ENCODE measurements around the gene SMIM41.

SMIM41 gene

DNA sequence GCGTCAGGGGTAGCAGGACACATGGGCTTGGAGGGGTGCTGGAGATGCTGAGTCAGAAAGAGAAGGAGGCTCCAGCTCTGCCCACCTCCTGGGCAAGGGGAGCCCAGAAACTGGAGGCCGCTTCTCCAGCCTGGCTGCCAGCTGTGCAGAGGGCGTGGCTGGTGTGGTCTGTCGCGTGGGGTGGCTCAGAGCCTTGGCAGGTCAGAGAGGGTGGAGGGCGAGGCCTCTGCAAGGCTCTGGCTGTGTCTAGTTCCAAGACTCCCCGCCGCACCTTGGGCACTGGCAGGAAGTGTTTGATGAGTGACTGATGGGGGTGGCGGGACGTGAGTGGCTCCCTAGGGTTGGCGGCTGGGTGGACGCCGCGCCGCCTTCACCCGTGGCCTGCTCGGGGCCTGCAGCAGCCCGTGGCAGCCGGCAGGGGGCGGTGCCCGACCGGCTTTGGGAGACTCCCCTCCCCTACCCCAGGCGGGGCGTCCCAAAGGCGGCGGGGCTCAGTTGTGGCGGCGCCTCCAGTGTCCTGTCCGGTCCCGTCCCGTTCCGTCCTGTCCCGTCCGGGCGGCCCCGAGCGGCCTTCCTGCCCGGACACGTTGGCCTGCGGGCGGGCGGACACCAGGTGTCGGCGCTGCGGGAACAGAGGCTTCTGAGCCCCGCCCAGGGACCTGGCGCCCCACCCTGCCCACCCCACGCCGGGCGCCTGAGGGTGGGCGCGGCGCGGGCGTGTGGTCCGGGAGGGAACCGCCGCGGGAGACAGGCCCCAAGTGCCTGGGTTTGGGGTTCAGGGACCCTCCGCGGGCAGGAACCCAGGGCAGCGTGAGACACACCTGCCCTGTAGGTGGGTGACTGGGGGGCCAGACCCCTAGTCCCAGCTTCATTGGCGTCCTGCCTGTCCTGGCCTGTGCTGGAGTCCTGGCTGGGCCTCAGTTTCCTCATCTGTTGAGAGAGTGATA, 72.6 kb downstream of the SMIM41 start:
- Histone ChIP-seq H3K4ac (ENCODE audit: low read depth, low read length) (no peak overlapping the region), H4K8ac (ENCODE audit: low read depth, low read length) (peak overlapping the region; percentile 64), H3K4me2 (ENCODE audit: low read length) (peak overlapping the region; percentile 71), H3K9ac (ENCODE audit: low read length) (no peak overlapping the region), H3K18ac (ENCODE audit: low read length) (no peak overlapping the region), H3K27me3 (ENCODE audit: insufficient read depth, low read length) (no peaks in the 10 kb centered on the region), H3K9me3 (ENCODE audit: insufficient read depth, low read depth, low read length) (no peaks in the 10 kb centered on the region), H3K36me3 (ENCODE audit: control insufficient read depth in 1 of 2, insufficient read depth in 2 of 2, low read length in 2 of 2) (no peaks in the 10 kb centered on the region), H2AFZ (ENCODE audit: insufficient read depth, low read length, poor library complexity) (peak overlapping the region; percentile 32), H3K79me1 (ENCODE audit: low read length) (peaks cover 35% of the 10 kb centered on the region), H3K4me1 (ENCODE audit: control insufficient read depth in 1 of 2, insufficient read depth in 2 of 2, low read length in 2 of 2) (peaks cover 15 to 38% of the 10 kb centered on the region in 2 experiments), H2BK12ac (ENCODE audit: low read length) (peak overlapping the region; percentile 52), H2AK5ac (ENCODE audit: low read length) (peak overlapping the region; percentile 34), H4K12ac (ENCODE audit: low read depth, low read length) (no peak overlapping the region), H3K4me3 (ENCODE audit: low read depth, low read length) (peak overlapping the region; percentile 54), H3K14ac (ENCODE audit: low read length) (peak overlapping the region; percentile 36), H2BK120ac (ENCODE audit: insufficient read depth, low read length, poor library complexity) (peak overlapping the region; percentile 46), H2BK5ac (ENCODE audit: low read depth, low read length, poor library complexity) (no peak overlapping the region), H4K91ac (ENCODE audit: low read depth, low read length) (peak overlapping the region; percentile 71), H3K27ac (ENCODE audit: low read depth, low read length) (no peak overlapping the region), H3K23ac (ENCODE audit: low read length) (no peak overlapping the region), H3K79me2 (ENCODE audit: control insufficient read depth, insufficient read depth, low read length, poor library complexity) (peaks cover 4% of the 10 kb centered on the region)
- WGBS (ENCODE audit: extremely low coverage, insufficient coverage, insufficient read length) = no CpG with 5 or more reads among the region's 63 CpGs
- peak; percentile 68 to 80 for DNase-seq

DNA sequence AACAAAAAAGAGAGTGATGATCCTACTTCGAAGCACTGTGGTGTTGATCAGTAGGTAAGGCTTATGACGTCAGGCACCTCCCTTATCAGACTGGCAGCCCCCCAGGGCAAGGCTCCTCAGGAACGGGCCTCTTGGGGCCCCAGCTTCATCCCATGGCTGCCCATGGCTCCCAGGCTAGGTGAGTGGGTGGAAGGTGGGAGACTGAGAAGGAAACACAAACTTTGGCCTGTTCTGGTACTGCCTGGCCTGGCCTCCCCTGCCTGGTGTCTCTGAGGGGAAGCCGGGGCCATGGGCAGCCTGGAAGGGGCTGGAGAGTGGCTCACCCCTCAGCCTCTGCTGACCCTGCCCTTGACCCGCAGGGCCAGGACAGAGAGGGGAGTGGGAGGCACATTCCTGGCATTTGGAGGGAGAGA, 73.4 kb downstream of the SMIM41 start:
- WGBS (ENCODE audit: extremely low coverage, insufficient coverage, insufficient read length) = no CpG with 5 or more reads among the region's 5 CpGs
- Histone ChIP-seq H4K8ac (ENCODE audit: low read depth, low read length) (no peak overlapping the region), H3K4me2 (ENCODE audit: low read length) (no peak overlapping the region), H3K4me3 (ENCODE audit: low read depth, low read length) (no peak overlapping the region), H2BK120ac (ENCODE audit: insufficient read depth, low read length, poor library complexity) (no peak overlapping the region), H2AK5ac (ENCODE audit: low read length) (peak overlapping the region; percentile 48), H4K91ac (ENCODE audit: low read depth, low read length) (peak overlapping the region; percentile 30), H3K36me3 (ENCODE audit: control insufficient read depth in 1 of 2, insufficient read depth in 2 of 2, low read length in 2 of 2) (no peaks in the 10 kb centered on the region), H3K27me3 (ENCODE audit: insufficient read depth, low read length) (no peaks in the 10 kb centered on the region), H2BK5ac (ENCODE audit: low read depth, low read length, poor library complexity) (no peak overlapping the region), H3K18ac (ENCODE audit: low read length) (no peak overlapping the region), H4K12ac (ENCODE audit: low read depth, low read length) (no peak overlapping the region), H3K23ac (ENCODE audit: low read length) (no peak overlapping the region), H3K4me1 (ENCODE audit: control insufficient read depth in 1 of 2, insufficient read depth in 2 of 2, low read length in 2 of 2) (peaks cover 11 to 33% of the 10 kb centered on the region in 2 experiments), H2BK12ac (ENCODE audit: low read length) (peak overlapping the region; percentile 5), H3K14ac (ENCODE audit: low read length) (no peak overlapping the region), H2AFZ (ENCODE audit: insufficient read depth, low read length, poor library complexity) (no peak overlapping the region), H3K79me2 (ENCODE audit: control insufficient read depth, insufficient read depth, low read length, poor library complexity) (peaks cover 4% of the 10 kb centered on the region), H3K9ac (ENCODE audit: low read length) (no peak overlapping the region), H3K9me3 (ENCODE audit: insufficient read depth, low read depth, low read length) (no peaks in the 10 kb centered on the region), H3K4ac (ENCODE audit: low read depth, low read length) (no peak overlapping the region), H3K27ac (ENCODE audit: low read depth, low read length) (no peak overlapping the region), H3K79me1 (ENCODE audit: low read length) (peaks cover 29% of the 10 kb centered on the region)
- no peak for DNase-seq

DNA sequence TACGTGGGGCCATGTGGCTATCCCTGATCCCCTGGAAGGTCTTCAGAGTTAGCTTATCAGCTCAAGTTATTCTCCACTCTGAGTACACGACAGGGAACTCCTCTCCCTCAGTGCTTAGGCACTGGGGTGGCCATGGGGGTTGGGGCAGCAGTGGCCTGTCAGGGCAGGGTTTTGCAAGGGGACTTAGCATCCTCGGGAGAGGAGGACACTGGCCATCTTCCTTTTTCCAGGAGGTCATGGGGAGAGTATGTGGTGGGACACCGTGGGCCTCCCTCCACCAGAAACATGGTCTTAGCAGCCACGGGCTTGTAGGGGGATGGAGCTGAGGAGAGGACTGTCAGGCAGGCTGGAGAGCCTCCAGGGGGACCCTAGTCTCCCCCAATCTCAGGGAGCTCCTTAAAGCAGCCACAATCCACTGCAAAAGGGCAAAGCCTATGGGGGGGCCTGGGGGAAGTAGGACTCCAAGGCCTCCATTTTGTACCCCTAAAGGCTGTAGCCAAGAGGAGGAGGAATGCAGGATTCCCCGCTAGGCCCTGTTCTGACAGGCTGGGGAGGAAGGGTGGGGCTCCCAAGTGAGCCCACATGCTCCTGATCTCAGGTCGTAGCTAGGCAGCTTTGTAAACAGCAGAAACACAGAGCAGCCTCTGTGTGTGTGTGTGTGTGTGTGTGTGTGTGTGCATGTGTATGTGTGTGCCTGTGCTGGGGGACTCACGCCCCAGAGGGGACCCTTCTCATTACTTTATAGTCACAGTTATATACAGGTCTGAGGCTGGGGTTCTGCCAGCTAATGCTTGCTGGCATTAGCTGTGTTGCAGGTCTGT, 75.8 kb downstream of the SMIM41 start:
- no peaks in the 10 kb centered on the region for H3K27me3 ChIP-seq (ENCODE audit: insufficient read depth, low read length)
- H3K4me2 ChIP-seq (ENCODE audit: low read length) = no peak overlapping the region
- H3K9ac ChIP-seq (ENCODE audit: low read length) = no peak overlapping the region
- no peaks in the 10 kb centered on the region for H3K79me2 ChIP-seq (ENCODE audit: control insufficient read depth, insufficient read depth, low read length, poor library complexity)
- no peak overlapping the region for H2AFZ ChIP-seq (ENCODE audit: insufficient read depth, low read length, poor library complexity)
- no peak overlapping the region for H3K4me3 ChIP-seq (ENCODE audit: low read depth, low read length)
- H3K14ac ChIP-seq (ENCODE audit: low read length) = no peak overlapping the region
- peaks cover under 1 to 14% of the 10 kb centered on the region in 2 experiments for H3K4me1 ChIP-seq (ENCODE audit: control insufficient read depth in 1 of 2, insufficient read depth in 2 of 2, low read length in 2 of 2)
- no peak overlapping the region for H4K91ac ChIP-seq (ENCODE audit: low read depth, low read length)
- H3K27ac ChIP-seq (ENCODE audit: low read depth, low read length) = no peak overlapping the region
- H3K4ac ChIP-seq (ENCODE audit: low read depth, low read length) = no peak overlapping the region
- WGBS (ENCODE audit: extremely low coverage, insufficient coverage, insufficient read length) = no CpG with 5 or more reads among the region's 8 CpGs
- no peaks in the 10 kb centered on the region for H3K9me3 ChIP-seq (ENCODE audit: insufficient read depth, low read depth, low read length)
- H2BK12ac ChIP-seq (ENCODE audit: low read length) = no peak overlapping the region
- DNase-seq = no peak
- H2BK120ac ChIP-seq (ENCODE audit: insufficient read depth, low read length, poor library complexity) = no peak overlapping the region
- H2BK5ac ChIP-seq (ENCODE audit: low read depth, low read length, poor library complexity) = no peak overlapping the region
- no peak overlapping the region for H3K18ac ChIP-seq (ENCODE audit: low read length)
- no peak overlapping the region for H4K8ac ChIP-seq (ENCODE audit: low read depth, low read length)
- no peaks in the 10 kb centered on the region for H3K36me3 ChIP-seq (ENCODE audit: control insufficient read depth in 1 of 2, insufficient read depth in 2 of 2, low read length in 2 of 2)
- H4K12ac ChIP-seq (ENCODE audit: low read depth, low read length) = no peak overlapping the region
- no peak overlapping the region for H3K23ac ChIP-seq (ENCODE audit: low read length)
- peaks cover 15% of the 10 kb centered on the region for H3K79me1 ChIP-seq (ENCODE audit: low read length)
- H2AK5ac ChIP-seq (ENCODE audit: low read length) = no peak overlapping the region

DNA sequence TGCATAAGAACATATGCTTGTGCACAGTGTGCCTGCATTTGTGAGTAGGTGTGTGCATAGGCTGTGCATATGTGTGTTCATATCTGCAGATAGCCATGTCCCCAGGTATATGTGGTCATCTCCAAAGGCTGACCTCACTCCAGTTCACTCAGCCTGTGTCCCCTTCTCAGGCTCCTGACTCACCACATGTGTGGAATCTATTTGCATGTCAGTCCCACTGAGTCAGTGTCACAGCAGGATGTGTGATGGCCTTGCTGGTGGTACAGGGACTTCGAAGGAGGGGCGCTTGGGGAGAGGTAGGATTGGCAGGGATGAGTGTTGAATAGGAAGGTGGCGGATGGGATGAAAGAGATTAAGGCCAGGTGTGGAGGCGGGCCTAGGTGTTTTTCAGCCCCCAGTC, 76.8 kb downstream of the SMIM41 start:
- Histone ChIP-seq H2BK120ac (ENCODE audit: insufficient read depth, low read length, poor library complexity) (no peak overlapping the region), H3K36me3 (ENCODE audit: control insufficient read depth in 1 of 2, insufficient read depth in 2 of 2, low read length in 2 of 2) (no peaks in the 10 kb centered on the region), H3K4me2 (ENCODE audit: low read length) (no peak overlapping the region), H4K12ac (ENCODE audit: low read depth, low read length) (no peak overlapping the region), H3K27ac (ENCODE audit: low read depth, low read length) (no peak overlapping the region), H3K23ac (ENCODE audit: low read length) (no peak overlapping the region), H3K27me3 (ENCODE audit: insufficient read depth, low read length) (no peaks in the 10 kb centered on the region), H2BK5ac (ENCODE audit: low read depth, low read length, poor library complexity) (no peak overlapping the region), H3K14ac (ENCODE audit: low read length) (no peak overlapping the region), H3K79me1 (ENCODE audit: low read length) (peaks cover 13% of the 10 kb centered on the region), H4K91ac (ENCODE audit: low read depth, low read length) (no peak overlapping the region), H2AFZ (ENCODE audit: insufficient read depth, low read length, poor library complexity) (no peak overlapping the region), H3K4ac (ENCODE audit: low read depth, low read length) (no peak overlapping the region), H2BK12ac (ENCODE audit: low read length) (no peak overlapping the region), H2AK5ac (ENCODE audit: low read length) (no peak overlapping the region), H3K79me2 (ENCODE audit: control insufficient read depth, insufficient read depth, low read length, poor library complexity) (no peaks in the 10 kb centered on the region), H3K4me1 (ENCODE audit: control insufficient read depth in 1 of 2, insufficient read depth in 2 of 2, low read length in 2 of 2) (peaks cover 0 to 14% of the 10 kb centered on the region in 2 experiments), H4K8ac (ENCODE audit: low read depth, low read length) (no peak overlapping the region), H3K18ac (ENCODE audit: low read length) (no peak overlapping the region), H3K9ac (ENCODE audit: low read length) (no peak overlapping the region), H3K4me3 (ENCODE audit: low read depth, low read length) (no peak overlapping the region), H3K9me3 (ENCODE audit: insufficient read depth, low read depth, low read length) (no peaks in the 10 kb centered on the region)
- DNase-seq = peak; percentile 76 to 82
- no CpG with 5 or more reads among the region's 4 CpGs for WGBS (ENCODE audit: extremely low coverage, insufficient coverage, insufficient read length)

Data from trophoblast cell (in vitro differentiated cells and primary cell).